Hematopoietic multipotent progenitor cell treated with erythropoietin and hydrocortisone succinate and interleukin-3 and kit ligand, for 6 days (in vitro differentiated cells): ENCODE results near the gene RNF213.

ENCODE experiments used
- DNase-seq: peaks from one replicate; pipeline ENCODE4 v3.0.0-alpha.2; 2015

RNF213 gene

DNA sequence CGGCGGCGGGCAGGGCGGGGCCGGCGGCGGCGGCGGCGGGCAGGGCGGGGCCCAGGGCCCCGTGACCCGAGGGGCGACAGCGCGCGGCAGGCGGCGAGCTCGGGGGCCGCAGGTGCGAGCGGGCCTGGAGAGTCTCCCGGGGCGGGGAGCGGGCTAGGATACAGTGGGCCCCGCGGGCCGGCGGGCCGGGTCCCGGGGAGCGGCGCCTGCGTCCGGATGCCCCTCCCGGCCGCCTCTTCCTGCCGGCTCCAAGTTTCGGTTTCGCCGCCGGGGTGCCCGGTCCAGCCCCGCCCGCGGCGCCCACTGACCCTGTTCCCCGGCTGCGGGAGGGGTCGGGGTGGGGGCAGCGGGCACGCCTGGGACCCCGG lies at the start of gene RNF213:
RNF213 (plus strand) TSS at position 62 of the 368 bp plus-strand sequence. CDS start 2,830 bp downstream, outside the sequence.
- peak; percentile 60 for DNase-seq

- DNase-seq: no peak
These were observed 48.5 kb upstream of the RNF213 start for GRCh38 chr17:80212109-80212508.

DNA sequence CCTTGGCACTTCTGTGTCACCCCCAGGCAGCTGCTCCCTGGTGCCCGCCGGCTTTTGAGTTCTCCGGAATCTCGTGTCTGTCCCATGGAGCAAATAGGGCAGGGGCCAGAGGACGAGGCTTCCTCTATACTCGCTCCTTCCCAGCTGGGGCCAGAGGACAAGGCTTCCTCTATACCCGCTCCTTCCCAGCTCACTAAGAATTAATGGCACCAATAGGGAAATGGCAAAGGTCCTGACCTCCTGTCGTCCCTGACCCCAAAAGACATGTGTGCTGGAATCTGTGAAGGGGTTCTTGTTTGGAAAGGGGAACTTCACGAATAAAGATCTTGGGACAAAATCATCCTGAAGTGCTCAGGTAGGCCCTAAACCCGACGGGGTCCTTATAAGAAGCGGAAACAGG lies 48.1 kb upstream of the RNF213 start:
- DNase-seq: no peak

DNA sequence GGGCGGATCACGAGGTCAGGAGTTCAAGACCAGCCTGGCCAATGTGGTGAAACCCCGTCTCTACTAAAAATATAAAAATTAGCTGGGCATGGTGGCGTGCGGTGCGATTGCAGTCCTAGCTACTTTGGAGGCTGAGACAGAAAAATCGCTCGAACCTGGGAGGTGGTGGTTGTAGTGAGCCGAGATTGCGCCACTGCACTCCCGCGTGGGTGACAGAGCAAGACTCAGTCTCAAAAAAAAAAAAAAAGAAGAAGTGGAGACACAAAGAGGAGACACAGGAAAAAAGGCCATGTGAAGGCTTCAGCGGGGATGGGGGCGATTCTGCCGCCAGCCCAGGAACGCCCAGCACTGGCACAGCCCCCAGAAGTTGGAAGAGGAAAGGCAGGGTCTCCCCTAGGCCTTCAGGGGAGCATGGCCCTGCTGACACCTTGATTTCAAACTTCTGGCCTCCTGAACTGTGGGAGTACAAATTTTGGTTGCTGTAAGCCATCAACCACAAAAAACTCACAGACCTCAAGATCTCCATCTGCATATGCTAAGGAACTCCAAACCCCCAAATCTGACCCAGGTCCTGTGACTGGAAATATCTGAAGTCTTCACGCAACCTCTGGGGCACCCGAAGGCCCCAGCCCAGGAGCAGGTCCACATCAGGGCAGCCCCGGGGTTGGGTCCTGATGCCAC lies 47.5 kb upstream of the RNF213 start:
- DNase-seq: peak; percentile 39

- no peak for DNase-seq
These were observed 47.0 kb upstream of the RNF213 start for GRCh38 chr17:80213643-80213975.

GRCh38 chr17:80214012-80214877 lies 46.4 kb upstream of the RNF213 start:
- DNase-seq: no peak

DNA sequence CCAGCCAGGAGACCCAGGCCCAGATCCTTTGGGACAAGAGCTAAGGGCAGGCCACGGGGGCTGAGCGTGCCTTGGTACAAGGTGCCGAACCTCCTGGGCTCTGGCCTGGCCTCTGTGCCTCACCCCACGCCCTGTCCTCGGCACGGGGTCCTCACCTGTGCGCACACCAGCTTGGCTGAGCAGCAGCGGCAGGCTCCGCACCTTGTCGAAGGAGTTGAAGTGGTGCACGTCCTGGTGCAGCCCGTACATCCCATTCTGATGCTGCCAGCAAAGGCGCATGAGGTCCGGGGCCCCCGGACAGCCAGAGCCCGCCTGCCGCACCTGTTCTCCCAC lies 45.8 kb upstream of the RNF213 start:
- no peak for DNase-seq

DNA sequence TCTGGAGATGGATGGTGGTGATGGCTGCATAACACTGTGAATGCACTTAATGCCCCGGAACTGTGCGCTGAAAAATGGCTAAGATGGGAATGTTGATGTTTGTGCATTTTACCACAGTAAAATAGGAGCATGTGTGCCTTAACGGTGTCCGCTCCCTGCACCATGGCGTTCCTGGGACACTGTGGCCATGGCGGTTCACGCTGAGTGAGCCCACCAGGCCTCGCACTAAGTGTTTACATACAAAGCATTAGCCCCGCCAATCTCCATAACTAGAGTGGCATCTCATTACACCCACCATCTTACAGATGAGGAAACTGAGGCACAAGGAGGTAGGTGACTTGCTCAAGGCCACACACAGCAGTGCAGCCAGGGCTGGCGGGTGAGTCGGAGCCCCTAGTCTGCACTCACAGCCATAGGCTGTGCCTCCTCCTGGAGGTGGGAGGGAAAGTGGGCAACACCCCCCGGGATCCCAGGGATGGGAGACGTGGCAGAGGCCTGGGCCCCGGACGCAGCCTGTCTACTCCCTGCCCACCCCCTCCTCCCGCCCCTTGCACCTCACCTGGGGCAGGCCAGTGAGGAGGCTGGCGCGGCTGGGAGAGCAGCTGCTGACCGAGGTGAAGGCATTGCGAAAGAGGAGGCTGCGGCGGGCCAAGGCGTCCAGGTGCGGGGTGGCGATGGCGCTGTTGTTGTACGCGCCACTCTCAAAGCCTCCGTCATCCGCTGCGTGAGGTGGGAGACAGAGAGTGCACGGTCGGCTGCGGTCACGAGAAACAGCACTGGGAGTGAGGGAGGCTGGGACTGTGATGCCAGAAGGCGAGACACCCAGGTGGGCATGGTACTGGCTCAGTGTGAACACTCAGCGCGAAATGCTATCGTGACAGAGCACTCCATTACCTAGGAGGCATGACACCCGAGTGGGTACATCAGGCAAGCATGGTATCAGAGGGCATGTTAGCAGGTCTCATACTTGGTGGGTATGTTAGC lies 43.9 kb upstream of the RNF213 start:
- no peak for DNase-seq

DNA sequence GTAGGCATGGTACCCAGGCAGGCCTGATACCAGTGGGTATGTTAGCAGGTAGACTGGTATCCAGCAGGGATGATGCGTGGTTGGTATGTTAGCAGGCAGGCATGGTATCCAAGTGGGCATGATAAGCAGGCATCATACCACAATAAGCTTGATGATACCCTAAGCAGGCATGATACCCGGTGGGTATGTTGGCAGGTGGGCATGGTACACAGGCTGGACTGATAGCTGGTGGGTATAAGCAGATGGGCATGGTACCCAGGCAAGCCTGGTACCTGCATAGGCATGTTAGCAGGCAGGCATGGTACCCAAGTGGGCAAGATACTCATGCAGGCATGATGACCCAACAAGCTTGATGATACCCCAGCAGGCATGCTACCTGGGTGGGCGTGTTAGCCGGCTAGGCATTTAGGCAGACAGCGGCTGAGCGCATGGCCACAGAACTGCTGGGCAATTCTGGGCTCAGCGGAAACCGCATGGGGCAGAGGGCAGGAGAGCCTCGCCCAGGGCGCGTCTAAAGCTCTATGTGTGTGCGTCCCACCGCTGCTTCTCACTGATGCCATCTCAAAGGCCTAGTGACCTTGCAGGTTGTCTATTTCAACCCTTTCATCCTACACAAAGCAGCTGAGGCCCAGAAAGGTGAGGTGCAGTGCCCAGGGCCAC lies 42.8 kb upstream of the RNF213 start:
- no peak for DNase-seq

DNA sequence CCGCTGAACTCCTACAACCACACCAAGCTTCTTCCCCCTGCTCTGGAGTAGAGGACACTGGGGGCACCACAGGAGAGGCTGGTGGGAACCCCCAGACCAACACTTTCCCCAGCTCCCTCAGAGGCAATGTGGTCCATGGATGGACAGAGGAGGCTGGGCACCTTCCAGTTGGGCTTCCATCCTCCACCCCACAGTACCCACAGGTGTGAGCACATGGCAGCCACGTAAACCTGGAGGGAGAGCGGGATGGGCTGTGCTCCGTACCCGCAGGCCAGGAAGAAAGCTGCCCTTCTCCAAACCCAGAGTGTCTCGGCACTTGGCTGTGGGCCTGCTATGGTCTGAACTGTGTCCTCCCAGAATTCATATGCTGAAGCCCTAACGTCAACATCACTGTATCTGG lies 42.3 kb upstream of the RNF213 start:
- no peak for DNase-seq

DNA sequence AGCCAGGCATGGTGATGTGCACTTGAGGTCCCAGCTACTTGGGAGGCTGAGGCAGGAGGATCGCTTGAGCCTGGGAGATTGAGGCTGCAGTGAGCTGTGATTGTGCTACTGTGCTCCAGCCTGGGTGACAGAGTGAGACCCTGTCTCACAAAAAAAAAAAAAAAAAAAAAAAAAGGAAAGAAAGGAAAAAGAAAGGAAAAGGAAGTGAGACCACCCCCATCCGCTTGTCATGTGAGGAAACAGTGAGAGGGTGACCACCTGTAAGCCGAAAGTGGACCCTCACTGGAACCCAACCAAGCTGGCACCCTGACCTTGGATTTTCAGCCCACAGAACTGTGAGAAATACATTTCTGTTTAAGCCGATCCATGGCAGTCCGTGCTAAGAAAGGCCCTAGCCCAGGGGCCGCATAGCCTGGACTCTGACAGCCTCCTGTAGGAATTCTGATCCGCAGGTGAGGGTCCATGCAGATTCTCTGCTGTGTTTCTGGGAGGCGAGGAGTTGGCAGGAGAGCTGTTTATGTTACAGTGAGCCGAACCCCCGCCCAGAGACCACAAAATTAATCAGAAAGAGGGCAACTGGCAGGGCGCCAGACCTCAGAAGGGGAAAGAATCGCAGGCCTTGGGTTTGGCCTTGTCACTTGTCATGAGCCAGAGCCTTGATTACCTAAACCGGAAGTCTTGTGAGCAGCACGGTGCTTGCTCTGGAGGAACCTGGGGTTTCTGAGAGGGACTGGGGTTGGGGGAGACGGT lies 41.5 kb upstream of the RNF213 start:
- DNase-seq: peak; percentile 98

GRCh38 chr17:80219763-80220053 lies 40.9 kb upstream of the RNF213 start:
- no peak for DNase-seq

DNA sequence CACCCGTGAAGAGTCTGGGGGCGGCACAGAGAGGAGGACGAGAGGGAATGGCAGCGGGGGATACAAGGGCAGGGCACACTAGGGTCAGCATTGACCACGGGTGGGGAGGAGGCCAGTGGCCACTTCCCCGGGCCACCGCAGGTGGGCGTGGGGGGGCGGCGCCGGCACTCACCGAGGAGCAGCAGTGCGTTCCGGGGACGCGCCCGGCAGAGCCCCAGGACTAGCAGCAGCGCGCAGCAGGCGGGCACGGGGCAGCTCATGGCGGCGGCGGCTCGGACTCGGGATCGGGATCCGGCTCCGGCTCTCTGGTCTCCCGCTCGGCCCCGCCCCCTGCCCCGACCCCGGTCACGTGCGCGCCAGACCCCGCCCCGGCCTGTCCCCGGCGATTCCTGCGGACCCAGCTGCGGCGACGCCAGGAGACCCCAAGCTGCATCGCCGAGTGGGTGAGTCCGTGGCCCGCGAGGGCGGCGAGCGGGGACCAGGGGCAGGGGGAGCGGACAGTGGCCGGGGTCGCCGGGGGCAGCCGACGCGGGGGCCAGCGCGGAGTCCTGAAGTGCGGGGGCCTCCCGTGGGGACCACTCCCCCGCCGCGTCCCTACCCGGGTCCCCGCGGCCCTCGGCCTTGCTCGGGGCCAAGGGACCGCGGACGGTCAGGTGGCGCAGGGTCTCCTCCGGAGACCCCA lies 40.5 kb upstream of the RNF213 start, which contains the start of the genes SGSH and SLC26A11:
SGSH (minus strand) TSS at position 280 of the 682 bp plus-strand sequence; CDS start at position 260, 20 bp downstream.
SLC26A11 (plus strand) TSS at position 374 of the 682 bp plus-strand sequence. CDS start 1,134 bp downstream, outside the sequence.
- DNase-seq: peak; percentile 24

GRCh38 chr17:80220736-80221215 lies 39.9 kb upstream of the RNF213 start:
- DNase-seq: no peak

- no peak for DNase-seq
These were observed 39.1 kb upstream of the RNF213 start for GRCh38 chr17:80221351-80222105.

DNA sequence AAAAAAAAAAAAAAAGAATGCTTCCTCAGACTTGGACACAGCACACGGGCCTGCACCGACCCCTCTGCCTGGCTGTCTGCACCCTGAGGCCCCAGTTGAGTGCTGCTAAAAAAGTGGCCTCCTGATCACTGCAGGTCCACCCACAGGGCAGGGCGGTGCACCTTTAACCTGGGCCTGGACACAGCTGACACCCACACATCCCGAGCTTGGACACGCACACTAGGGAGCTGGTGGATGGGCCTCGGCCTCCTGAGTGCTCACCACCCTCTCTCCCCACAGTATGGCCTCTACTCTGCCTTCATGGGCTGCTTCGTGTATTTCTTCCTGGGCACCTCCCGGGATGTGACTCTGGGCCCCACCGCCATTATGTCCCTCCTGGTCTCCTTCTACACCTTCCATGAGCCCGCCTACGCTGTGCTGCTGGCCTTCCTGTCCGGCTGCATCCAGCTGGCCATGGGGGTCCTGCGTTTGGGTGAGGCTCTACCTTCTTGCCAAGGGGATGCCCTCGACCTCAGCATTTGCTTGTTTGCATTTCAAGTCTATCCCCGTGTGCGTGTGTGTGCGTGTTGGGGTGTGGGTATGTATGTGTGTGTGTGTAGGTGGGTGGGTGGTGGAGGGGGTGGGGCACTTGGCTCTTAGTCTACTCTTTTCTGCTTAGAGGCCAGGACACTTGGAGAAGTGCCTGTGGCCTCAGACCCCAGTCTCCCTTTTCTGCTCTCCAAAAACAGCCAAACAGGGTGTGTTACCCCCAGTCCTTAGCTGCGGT lies 38.1 kb upstream of the RNF213 start:
- DNase-seq: no peak

DNA sequence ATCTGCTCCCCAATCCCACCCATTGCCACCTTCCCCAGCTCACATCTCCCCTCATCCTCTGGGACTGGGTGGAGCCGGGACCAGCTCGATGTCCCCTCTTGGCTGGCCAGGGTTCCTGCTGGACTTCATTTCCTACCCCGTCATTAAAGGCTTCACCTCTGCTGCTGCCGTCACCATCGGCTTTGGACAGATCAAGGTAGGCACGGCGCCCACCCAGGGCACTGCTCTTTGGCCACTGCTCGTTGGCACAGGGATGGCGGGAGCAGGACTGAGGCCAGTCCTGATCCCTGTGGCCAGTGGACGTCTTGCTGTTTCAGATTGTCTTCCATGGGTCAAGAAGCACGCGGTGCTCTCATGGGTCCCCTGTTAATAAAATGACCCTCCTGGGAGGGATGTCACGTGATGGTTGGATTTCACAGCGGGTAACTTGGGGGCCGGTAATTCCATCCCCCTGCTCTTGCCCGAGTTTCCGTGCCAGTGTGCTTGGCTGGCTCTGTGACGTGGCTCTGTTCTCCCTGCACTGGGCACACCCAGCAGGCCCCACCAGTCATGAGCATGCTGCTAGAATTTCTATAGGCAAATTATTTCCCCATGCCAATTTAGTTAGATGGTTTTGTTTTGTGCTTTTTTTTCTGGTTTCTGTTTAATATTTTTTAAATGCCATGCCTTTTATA lies 37.4 kb upstream of the RNF213 start:
- no peak for DNase-seq

DNA sequence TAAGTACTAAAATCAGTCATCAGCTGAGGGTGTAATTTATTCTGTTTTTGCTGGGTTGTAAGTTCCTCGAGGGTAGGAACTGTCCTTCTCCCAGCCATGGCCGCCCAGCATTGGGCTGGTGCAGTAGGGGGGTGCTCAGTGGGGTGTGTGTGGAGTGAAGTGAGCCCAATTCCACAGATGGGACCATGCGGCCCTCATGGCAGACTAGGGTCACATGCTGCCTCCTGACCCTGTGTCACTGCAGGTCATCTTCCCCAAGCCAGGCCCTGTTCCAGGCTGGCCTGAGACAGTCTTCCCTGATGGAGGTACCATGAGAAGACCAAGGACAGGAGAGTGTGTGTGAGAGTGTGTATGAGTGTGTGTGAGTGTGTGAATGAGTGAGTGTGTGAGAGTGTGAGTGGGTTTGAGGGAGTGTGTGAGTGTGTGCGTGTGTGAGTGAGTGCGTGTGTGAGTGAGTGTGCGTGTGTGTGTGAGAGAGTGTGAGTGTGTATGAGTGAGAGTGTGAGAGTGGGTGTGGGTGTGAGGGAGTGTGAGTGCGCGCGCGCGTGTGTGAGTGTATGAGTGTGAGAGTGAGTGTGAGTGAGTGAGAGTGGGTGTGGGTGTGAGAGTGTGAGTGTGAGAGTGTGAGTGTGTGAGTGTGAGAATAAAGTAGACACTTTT lies 36.7 kb upstream of the RNF213 start:
- DNase-seq: no peak
